Stimulated activated CD4-positive, alpha-beta T cell treated with anti-CD3 and anti-CD28 coated beads, Interleukin-12 subunit alpha, Interleukin-12 subunit beta, amount 100 ng/mL, for 24 hours (primary cell): ENCODE measurements around the gene KHDC4.

Source experiments
- DNase-seq, 2 experiments: peaks; one replicate each; pipeline ENCODE4 v3.0.0-alpha.2; 2020; ENCODE audit warnings: low read depth in 2 of 2

The KHDC4 gene

DNA sequence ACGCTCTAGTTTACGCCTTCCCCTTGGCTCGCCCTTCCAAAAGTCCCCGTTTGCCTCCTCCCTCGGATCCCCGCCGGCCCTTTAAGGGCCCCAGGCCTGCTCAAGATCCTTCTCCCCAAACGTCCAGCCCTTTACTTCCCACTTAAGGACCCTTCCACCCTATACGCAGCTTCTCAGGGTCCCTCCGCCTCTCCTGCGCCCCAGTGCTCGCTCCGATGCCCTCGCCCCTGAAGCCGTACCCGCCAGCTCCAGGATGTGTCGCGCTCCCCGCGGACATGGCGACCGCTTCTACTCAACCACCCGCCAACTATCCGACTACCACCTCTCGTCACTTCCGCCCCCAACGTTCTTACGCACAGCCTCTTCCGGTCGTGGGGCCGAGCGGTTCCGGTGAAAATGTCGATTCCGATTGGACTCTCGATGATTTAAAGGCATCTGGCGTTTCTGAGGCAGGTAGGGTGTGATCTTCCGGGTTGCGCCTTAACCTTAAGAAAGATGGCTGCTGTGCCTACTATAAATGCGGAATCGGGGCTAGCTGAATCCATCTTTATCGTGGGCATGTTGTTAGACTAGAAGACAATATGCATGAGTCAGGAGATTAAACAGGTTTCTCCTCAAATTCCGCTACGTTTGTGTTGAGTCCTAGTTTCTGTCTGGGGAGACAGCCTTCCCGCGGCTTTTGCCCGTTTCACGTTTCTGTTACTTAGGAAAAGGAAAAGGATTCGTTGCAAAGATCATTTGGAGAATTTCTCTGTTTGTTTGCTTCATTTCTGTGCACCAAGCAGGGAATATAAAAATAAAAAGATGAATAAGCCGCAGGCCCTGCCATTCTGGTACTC lies at the start of gene KHDC4:
Gene KHDC4 (minus strand): TSS at position 317 of the 839 bp plus-strand sequence. CDS start 40 bp downstream, at position 277.
- peak; percentile 88 for DNase-seq

DNA sequence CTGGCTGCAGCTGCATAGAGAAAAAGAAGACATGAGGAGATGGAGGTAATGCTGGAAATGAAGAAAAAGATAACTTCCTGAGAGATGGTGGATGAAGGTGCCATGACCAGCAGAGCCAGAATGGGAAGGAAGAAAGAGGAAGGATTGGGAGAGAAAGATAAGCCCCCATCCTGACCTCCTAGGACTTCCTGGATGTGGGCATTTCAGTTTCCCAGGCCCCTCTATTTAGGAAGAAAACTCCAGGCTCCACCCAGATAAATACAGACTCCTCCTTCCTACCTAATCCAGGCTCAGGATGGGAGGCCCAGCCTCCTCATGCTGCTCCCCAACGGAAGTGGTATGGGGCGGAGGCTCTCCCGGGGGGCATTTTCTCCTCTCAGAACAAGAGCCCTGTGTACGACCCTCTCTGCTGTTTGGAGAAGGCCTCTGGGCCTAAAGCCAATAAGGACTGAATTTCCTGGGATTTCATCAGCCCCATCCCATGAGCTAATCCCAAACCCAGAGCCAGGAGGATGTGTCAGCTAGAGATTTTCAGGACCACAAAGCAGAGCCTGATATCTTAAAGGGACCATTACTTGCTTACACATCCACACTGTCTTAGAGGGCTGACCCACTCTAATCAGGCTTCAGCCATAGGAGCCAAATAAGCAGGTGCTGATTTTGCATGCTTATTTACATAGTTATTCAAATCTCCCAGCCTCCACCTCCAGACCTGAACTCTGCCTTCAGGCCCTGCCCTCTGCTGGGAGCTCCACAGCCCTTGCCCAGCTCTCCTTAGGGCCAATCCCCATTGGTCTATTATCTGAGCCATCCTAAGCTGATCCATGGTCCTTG lies 49.2 kb upstream of the KHDC4 start:
- no peak for DNase-seq

DNA sequence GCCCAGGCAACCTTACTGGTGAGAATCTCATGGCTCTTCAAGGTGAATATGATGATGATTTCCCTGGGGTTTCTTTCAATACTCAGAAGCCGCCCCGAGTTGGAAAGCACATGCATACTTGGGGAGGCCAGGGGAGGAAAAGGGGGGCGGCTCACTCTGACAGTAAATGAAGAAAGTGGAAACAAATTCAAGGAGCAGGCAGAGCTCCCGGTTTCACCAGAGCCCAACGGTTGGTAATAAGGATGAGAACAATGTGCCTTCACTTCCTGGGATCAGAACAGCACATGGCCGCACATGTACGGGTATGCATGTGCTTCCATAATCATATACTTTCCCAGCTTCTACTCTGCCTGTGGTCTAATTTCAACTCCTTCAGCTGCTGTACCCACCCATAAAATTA lies 47.9 kb upstream of the KHDC4 start:
- no peak for DNase-seq

DNA sequence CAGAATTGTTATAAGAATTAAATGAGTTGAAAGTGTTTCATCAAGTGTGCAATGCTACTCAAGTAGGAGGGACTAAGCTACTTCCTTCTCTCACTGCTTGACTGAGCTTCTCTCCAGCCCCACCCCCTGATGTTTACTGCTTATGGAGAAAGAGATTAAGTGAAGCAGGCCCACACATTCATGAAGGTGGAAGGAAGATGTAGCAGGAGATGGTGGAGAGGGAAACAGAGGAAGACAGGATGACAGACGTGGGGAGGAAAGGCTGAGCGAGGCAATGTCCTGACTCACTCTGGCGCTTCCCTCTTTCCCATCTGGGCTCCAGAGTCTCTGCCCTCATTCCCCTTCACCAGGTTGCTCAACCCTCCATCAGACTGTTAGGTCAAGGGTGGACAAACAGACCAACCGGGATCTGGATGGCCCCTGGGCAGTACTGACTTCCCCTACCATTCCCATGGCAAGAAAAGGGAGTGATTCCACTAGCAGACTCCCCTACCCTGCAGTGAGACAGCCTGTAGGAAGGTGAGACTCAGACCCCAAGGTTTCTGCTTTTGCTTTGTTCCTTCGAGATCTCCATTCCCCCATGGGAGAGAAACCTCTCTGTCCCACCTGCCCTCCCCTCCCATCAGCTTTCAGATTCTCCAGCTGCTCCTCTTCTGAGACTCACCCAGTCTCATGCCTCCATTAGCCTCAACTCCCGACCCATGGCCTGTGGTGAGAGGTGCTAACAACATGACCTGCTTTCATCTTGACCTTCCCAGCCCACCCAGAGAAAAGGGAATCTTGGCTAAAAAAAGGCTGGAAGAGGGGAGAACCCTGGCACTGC lies 47.3 kb upstream of the KHDC4 start:
- DNase-seq, result no peak

DNA sequence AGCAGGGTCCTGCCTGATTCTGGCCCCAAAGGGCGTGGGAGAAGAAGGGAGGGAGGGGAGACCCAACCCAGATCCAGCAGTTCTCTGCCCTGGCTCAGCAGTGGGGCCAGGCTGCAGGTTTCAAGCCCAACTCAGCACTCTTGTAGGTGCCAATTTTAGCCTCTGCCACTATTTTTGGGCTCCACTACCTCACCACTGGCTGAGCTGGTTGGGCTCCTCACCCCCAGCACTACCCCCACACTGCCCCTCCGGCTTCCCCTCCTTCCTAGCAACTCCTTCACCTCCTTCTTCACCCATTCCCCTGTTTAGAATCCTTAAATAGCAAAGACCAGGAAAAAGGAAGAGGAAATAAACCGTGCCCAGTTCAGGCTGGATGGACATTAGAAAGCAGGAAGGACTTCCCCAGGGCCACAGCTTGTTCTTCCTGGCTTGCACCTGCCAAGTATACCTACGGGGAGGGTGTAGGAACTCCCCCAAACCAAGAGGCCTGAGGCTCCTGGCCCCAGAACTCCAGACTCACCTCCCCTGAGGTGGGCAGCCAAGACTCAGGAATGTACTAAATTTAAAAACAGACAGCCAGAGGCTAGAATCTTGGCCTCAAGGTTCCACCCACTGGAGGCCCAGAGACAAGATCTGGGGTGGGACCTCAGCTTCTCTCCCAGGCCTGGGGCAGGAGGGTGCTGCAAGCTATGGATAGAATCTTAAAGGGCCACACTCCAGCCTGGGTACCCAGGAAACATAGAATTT lies 45.6 kb upstream of the KHDC4 start:
- no peak for DNase-seq

DNA sequence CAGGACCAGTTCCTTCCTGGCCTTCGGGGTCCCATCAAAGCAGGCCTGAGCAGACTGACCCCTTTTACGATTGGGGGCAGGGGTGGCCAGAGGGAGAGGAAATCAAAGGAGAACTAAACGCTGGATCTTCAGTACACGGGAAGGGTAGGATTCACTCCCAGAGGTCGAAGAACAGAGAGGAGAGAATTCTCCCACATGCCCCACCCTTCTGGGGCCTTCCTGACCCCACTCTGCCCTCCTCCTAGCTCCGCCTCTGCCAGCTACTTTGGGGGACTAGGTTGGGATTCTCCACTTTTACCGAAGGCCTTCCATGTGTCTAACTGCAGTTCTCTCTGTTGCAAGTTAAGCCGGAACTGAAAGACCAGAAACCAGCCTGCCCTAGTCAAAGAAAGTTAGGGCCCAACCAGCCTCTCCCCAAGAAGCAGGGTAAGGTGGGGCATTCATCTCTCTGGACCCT lies 44.8 kb upstream of the KHDC4 start:
- no peak for DNase-seq

DNA sequence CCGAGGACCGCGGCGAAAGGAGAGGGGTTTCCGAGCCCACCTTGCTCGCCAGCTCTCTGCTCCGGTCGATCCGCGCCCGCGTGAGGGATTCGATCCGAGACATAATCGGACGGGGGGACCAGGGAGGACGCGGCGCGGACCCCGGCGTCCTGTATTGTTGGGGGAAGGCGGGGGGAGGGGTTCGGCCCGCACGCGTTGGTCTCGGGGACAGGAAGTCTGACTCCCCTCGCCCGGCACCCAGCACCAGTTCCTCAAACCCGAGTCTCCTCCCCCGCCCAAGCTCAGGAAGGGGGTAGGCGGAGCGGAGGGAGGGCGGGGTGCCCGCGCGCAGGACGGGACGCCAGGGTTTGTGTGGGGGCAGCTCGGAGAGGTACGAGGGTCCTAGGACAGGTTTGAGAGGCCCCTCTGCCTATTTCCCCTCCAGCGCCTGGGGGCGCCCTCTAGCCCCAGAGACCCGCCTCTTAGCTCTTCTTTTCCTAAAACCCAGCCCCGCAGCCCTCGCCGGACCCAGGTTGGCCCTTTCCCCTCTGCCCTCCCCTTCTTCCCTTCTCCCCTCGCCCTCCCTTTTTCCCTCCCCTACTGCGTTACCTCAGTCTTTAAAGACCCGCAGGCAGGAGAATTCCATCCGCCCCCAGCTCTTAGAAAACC lies 44.2 kb upstream of the KHDC4 start, which contains the start of gene ARHGEF2:
Gene ARHGEF2 (minus strand): TSS at position 223 of the 648 bp plus-strand sequence. CDS start 120 bp downstream, at position 103.
- peak; percentile 68 to 83 for DNase-seq

DNA sequence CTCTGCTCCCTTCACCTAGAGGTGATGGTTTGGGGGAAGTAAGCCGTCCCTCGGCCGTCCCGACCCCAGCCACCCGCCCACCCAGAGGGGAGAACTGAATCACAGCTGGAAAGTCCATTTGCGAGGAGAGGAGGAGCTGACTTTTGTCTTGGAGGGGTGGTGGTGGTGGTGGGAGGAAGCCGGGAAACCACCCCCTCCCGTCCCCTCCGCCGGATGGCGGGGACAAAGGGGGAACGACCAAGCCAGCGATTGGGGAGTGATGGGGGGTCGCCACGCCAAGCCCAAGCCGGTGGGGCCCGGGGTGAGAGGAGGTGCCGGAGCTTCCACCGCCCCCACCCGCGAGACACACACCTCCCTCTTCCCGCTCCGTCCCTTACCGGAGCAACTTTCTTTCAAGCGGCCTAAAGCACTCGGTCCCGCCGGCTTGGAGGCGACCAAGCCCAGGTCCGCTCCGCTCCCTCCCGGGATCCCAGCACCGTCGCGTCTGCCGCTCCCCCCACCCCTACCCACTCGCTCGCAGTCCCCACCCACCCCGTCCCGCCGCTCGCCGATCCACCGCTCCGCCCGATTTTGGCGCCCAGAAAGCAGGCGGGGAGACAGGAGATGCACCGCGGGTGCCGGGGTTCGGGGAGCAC lies 43.6 kb upstream of the KHDC4 start:
- peak; percentile 39 to 70 for DNase-seq

DNA sequence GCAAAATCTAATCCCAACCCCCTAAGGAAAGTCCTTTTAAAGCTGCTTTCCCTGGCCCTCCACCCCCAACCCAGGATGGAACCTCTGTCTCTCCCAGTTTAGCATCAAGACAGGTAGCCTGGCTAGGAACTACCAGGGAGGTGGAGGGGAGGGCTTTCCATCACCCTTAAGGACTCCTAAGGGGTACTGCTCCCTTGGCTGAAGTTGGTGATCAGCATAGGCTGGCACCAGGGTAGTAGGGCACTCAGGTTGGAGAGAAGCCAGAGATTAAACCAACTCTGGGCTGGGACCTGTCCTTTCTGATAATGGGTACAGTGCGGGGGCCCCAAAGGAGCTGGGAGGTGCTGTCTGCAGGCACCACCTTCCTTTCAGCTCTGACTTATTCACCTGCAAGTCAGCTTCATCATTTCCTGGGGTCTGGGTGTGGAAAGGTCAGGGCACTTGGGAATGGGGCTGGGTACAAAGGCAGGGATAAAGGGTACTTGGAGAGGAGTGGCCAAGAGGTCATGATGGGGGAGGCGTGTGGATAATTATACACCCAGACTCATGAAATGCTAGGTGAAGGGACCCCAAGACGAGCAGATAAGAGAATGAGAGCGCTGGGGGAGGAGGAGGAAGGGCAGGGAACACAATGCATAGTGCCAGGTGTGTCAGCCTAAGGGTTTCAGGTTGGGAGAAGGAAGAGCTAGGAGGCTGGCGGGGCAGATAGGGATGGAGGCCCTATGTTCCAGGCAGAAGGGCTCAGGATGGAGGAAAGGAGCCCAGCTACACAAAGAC lies 42.9 kb upstream of the KHDC4 start:
- DNase-seq, result peak in 1 of 2 experiments; percentile 8

DNA sequence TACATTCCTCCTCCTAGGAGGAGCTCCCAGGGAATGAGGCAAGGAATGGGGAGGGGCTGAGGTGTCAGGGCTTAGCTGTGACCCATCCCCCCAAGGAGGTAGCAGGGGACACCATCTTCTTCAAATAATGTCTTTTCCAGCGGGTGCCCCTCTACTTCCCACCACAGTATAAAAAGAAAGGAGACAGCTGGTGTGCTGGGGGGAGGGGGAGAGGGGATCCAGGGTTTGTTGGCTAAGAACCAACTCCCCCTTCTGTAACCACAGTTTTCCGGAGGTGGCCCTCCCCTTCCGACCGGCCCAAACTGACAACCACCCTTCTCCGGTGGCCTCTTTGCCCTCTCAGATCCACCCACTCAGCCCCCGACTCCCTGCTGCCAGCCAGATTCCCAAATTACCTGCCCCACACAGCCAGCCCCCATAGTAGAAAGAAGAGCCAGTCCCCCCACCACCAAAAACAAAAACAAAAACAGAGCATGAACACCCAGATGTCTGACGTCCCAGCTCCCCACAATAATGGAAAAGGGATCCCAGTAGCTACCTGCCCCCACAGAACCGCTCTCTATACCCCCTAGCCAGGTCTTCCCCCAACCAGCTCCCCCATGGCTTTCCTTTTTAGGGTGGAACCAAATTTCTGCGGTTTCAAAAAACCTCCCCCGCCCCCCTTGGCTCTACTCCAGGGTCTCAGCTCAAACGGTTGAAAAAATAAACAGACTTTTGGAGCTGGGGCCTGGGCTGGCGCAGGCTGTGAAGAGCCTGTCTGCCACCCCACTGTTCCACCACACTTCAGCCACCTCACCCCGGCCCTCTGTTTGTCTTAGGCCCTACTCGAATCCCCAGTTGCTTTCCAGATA lies 42.1 kb upstream of the KHDC4 start:
- DNase-seq, result peak in 1 of 2 experiments; percentile 53

DNA sequence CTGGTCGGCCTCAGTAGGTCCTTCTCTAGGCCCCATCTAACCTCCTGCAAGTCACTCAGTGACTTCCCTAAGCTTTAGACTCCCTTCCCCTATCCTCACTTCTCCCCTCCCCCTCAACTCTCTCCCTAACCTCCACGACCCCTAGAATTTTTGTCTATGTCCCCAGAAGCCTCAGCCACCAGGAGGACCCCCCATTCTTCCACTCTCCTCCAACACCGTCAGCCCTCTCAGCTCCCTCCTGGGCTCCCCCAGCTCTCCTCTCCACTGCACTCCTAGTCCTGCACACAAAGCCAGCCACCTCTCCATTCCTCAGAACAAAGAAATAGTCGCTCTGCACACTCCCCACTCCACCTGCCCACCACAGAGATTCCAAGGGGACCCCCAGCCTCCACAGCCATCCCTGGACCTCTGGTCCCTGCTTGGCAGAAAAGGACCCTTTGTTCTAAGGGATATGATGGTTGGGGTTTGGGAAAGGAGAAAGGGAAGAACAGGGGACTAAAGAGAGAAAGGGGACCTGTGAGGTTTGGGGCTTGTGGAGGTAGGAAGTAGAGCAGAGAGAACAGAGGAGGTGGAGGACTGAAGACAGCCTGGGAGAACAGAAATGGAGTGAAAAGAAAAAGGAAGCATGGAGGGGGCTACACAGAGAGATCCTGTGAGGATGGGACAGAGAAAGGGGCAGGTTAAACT lies 41.3 kb upstream of the KHDC4 start:
- no peak for DNase-seq

DNA sequence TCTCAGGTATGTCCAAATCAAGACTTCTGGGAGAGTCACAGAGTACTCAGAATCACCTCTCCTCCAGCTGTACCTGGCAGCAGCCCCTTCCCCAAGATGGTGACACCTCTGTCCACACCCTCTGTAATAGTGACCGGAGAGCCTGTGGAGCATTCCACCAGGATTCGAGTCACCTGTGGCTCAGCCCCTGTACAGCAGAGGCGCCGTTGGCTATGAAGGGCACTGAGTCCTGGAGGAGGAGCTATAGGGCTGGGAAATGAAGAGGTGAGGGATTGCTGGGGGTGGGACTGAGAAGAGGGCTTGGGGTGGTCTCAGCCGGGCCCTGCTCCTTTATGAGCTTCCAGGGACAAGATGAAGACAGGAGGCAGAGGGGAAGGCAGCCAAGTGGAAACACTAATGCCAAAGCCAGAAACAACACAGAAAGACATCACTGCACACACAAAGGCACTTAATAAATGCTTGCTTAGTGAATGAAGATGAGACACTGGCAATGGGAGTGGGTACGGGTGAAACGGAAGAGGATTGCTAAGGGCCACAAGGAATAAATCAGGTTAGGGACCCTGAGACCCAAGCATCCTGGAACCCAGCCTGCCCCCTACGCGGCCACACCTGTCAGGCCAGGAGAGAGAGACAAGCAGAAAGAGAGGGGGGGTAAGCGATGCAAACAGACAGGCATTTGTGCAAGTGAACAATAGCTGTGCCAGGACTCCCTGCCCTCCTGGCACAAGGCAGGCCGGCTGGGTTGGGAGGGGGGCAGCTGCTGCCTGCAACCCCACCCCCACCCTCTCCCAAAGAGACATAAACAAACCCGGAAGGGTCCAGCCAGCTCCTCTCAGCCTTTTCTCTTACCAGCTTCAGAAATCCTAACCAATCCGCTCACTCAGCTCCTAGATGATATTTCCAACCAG lies 40.2 kb upstream of the KHDC4 start:
- no peak for DNase-seq

DNA sequence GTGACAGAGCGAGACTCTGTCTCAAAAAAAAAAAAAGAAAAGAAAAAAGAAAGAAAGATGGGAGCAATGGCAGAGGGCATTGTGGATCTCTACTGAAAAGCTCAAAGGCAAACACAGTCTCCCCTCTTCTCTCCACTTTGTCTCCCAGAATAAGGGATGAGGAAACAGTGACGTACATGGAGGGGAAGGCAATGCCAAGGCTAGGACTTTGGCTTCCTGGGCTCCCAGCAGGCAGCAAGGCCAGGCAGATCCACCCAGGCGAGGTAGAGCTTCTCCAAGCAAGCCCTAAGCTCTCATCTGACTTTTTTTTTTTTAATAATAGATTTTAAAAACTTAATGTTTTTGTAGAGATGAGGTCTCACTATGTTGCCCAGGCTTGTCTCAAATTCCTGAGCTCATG lies 39.5 kb upstream of the KHDC4 start:
- DNase-seq, result no peak

DNA sequence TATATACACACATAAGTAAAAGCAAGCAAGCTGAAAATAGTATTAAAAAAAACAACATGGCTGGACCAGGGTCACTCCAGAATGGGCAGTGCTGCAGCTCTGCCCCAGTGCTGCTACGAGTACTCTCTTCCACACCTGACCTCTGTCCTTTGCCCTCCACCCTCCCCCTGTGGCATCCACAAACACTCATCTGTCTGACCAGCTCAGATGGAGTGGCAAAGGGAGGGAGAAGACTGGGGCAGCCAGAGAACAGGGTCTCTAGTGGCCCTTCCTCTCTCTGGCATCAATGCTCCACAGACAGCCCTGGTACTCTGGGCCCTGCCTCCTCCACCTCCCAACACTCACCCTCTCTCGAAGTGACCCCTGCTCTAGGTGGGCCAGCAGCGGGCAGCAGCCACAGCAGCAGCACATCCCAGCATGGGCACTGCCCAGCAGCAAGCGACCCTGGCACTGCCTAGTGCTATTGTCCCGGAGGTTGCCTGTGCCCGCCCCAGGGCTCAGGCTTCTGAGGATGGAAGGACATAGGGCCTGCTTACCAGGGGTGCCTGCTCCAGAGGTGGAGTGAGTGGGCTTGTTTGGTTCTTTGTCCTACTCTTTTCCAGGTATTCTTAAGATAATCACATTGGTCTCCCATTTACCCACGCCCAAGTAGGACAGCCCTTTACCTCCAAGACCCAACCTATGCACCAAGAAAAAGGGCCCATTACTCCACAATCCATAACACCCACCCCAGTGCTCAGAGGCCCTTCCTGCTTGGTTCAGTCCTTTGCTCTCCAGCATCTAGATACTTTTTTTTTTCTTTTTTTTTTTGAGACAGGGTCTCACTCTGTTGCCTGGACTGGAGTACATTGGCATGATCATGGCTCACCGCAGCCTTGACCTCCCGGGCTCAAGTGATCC lies 37.9 kb upstream of the KHDC4 start:
- no peak for DNase-seq

DNA sequence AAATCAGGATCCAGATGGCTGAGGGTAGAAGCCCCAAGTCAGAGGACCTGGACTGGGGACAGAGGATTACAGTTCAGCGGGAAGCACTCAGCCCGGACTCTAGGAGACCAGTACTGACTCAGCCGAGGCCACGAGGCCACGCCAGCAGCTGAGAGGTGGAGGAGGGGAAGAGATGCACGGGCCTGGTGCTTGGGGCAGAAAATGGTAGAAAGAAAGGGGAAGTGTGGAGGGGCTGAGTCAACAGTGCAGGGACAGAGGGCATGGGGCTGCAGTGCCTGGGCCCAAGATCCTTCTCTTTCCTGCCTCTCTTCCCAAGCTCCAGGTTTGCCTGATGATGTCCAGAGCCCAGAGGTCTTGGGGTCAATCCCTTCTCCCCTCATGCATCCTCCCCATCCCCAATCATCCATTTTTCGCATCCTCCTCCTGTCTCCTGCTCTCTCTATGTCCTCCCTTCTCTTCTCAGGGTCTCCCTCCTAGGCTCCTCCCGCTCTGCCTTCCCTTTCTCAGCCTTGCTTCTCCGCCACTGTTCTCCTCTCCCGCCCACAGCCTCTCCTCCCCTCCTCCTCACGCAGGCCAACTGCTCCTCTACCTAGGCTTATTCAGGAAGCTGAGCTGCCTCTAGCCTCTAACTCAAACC lies 36.4 kb upstream of the KHDC4 start:
- DNase-seq, result no peak
